CD4-positive, alpha-beta T cell treated with Interleukin-15 for 4 hours (primary cell): Measurements from ENCODE around the gene NFATC1.

ENCODE experiments used
- DNase-seq: peaks from one replicate; pipeline ENCODE4 v3.0.0-alpha.2; 2020; ENCODE audit warnings: low spot score

The NFATC1 gene

DNA sequence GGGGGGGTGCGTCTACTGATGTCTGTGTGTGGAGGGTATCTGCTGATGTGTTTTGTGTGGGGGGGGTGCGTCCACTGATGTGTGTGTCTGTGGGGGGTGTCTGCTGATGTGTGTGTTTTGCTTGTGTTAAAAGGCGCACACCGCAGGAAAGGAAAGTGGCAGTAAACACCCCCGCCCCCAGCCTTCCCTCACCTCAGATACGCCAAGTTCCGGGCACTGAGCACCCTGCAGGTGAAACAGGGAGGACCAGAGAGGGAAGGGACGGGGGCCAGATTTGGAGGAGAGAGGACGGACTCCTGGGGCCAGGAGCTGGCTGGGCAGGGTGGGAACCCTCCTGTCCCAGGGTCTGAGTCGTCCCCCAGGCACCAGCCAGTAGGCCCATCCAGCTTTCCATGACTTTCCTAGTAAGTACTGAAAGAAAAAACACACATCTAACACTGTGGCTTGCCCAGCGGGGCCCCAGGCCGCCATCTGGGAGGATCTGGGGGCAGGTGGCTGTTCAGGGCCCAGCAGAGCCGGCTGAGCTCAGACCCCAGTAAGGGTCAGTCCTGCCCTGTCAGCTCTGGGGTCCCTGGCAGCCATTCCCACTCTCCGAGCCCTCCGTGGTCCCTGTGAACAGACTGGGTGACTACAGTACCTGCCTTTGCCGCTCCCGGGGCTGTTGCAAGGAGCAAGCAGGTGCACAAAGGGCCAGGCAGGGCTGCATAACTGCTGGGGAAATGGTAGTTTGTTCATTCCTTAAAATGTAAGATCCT lies 126.9 kb downstream of the NFATC1 start:
- peak; percentile 37 for DNase-seq

DNA sequence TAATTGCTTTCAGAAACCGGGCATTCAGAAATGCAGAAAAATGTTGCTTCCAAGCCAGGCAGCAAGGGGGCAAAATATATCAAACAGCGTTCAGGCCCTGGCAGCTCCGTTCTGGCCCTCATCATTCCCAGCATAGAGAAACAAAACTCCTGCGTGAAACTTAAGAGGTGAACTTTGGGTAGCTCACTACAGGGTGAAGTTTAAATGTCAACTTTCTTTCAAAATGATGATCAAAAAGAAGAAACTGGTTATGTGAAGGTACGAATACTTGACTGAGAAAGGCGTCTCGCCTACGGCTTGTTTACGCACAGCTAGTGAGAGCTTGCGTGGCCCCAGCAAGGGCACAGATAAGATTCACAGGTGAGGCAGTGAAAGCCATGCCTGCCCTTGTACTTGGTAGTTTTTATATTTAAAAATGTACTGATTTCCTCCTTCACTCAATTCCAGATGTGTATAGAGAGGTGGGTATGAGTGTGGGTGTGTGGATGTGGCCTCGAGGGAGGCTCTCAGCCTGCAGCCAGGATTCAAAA lies 127.5 kb downstream of the NFATC1 start:
- peak; percentile 35 for DNase-seq

DNA sequence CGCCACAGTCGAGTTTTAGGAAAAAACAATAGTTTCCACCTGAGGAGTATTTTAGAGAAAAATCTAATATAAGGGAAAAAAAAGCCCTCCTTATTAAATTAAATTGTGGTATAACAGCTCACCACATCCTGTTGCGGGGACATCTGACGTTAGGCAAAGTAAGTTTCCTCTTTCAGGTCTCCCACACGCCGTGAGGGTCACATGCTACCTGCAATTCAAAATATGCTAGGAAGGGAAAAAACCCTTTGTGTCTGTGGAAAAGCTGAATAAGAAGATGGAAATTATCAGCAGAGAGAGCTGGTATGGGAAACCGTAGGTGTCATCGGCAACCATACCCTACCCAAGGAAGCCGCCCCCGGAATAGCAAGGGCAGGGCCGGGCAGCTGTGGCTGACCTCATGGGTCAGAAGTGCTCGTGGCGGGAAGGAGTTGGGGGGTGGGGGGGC lies 128.0 kb downstream of the NFATC1 start:
- DNase-seq: peak; percentile 58

DNA sequence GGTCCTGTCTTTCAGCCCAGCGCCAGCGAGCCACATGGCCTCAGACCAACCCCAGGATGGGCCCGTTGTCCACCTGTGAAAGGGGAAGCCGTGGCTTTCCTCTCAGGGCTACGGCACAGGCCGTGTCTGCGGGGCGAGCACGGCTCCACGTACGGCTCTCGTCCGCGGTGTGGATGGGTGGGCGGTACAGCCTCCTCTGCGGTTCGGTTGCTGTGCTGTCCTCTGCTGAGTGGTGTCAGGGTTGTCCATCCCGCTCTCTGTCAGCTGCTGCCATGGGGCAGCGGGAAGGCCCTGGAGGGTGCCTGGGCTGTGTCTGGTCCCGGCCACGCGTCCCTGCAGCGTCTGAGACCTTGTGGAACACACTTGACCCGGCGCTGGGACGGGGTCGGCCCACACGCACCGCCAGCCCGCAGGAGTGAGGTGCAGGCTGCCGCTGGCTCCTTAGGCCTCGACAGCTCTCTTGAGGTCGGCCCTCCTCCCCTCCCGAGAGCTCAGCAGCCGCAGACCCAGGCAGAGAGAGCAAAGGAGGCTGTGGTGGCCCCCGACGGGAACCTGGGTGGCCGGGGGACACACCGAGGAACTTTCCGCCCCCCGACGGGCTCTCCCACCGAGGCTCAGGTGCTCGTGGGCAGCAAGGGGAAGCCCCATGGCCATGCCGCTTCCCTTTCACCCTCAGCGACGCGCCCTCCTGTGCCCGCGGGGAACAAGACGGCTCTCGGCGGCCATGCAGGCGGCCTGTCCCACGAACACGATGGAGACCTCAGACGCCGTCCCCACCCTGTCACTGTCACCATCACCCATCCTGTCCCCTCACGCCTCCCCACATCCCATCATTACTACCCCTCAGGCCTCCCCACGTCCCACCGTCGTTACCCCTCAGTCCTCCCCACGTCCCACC lies 128.7 kb downstream of the NFATC1 start:
- no peak for DNase-seq

DNA sequence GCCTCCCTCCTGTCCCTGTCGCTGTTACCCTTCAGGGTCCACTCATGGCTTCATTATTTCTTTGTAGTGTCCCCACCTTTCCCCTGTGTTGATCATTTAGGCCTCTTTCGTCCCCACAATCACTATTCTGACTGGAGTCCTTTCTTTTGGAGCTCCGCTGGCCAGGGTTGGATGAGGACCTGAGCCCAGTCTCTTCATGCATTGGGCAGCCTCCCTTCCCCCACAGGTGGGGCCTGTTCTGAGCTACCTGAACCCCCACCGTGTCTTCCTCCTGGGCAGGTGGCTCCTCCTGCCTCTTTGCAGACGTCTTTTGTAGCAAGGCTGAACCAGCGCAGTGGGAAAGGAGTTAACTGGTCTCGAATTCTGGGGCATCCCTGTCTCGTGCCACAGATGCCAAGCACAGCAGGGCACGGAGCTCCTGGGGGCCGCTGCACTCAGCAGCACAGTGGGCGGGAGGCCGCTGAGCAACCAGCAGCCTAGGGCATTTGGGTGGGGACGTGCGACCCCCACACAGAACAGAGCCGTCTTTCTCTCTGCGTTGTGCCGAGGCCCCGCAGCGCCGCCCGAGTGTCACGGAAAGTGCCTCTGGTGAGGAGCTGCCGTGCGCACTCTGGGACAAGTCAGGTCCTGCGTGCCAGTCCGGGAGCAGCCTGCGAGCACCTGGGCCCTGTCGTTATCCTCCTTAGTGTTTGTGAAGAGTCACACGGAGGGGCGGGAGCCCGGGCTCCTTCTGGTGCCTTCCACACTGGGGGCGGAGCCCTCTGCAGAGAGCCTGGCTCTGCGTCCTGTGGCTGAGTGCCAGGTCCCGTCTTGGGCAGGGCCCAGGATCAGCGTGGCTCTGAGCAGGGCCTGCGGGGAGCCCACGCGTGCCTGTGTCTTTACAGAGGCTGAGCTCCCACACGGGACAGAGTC lies 130.1 kb downstream of the NFATC1 start:
- no peak for DNase-seq

DNA sequence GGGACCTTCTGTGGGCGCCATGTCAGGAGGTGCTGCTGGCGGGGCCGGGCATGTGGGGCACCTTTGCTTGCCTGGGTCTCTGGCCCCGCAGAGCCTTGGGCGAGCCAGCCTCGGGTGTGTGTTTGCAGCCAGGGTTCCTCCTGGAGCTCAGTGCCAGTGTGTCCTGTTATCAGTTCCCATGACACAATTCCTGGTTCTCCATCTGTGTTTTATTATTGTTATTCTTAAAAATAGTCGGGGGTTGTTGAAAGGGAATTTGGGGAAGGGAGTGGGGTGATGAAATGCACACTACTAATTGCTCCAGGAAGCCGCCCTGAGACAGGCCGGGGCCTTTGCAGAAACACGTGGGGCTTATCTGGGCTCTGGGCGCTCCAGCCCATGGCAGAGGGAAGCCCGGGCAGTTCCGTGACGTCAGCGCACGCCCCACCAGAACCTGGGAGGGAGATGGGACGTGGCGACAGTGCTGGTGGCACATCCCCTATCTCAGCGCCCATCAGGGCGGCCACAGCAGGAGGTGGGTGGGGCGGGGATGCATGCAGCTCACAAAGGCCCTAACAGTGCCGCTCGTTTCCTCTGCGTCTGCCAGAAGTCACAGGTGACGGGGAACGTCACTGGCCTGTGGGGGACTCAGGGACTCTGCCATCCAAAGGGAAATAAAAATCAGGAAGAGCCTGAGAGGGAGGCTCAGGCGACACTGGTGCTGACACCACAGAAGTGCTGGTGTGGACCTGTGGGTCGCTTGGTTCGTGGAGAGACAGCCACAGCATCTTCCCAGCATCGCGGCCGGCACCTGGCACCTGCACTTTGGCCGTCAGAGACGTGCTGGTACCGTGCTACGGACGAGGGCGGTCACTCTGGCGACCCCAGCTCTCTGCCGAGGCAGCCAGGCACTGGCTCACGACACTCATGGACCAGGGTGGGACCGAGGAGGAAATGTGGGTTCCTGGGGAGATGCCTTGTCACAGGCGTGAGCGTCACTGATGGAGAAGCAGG lies 131.0 kb downstream of the NFATC1 start:
- DNase-seq: no peak

DNA sequence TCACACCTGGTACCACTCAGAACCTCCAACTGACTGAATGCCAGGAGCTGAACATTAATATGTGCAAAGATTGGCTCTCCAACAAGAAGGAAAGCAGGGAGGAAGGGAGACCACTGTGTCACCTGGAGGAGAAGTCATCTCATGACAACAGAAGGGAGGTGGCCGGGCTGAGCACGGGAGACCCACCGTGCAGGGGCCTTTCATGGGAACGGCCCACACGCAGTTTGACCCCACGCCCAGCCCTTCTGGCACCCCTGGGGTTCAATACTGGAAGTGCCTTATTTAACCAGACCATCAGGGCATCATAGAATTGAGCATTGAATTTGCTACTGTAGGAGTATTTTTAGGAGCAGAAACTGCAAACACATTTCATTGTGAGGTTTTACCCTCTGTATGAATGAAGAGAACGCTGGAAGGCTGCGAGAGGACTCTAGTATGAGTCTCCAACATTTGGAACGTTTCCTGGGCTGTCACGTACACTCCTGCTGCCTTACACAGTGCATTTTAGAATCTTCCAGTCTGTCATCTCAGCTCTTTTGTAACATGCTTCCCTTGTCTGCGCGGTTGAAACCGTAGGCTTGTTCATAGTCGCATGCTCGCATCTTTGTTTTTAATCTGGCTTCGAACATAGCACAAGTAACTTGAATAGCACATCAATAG lies 132.1 kb downstream of the NFATC1 start:
- no peak for DNase-seq

DNA sequence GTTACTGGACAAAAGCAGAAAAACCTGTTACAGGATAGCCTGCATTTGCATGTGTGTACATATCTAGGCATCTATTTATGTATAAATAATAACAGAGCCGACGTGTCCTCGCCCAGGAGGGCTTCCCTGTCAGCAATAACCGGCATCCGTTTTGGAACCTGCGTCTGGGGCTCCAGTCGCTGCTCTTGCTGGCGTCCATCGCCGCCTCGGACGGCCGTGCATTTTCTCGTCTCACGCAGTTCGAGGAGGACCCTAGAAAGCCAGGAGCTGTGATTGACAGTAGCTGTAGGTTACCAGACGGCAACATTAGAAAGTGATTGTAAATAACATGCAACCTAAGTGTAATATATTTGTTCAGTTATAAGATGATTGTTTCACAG lies 132.6 kb downstream of the NFATC1 start:
- DNase-seq: no peak

DNA sequence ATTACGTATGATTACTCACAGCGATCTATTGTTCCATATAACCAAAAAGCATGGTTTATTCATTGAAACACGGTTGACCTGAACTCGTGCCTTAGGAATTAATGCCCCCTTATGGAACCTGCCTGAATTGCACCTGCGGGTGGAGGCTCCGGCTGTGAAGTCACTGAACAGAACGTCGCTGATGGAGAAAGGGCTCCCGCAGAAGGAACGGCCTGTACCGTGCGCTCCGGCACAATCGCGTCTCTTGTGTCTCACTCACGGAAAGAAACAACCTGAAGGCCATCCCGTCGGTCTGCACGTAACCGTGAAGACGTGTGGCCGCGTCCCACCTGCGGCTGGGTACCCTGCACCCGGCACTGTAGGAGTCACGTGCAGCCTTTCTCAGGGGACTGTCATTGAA lies 133.1 kb downstream of the NFATC1 start:
- peak; percentile 79 for DNase-seq

DNA sequence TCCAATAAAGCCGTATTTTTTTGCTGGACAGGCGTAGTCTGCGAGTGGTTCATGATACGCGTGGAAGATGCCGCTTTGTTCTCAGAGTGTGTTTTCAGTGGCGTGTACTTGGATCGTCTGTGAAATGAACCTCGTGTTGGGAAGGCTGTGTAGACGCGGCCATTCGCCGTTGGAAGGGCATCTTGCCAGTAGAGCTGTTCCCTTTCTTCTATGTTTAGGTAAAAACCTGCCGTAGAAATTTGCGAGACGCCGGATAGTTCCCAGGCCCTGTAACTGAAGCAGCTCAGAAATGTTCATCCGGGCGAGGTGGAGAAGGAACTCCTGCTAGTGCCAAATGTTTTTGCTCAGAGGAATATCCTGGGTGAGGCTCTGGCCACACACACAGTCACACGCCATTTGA lies 133.6 kb downstream of the NFATC1 start:
- no peak for DNase-seq

DNA sequence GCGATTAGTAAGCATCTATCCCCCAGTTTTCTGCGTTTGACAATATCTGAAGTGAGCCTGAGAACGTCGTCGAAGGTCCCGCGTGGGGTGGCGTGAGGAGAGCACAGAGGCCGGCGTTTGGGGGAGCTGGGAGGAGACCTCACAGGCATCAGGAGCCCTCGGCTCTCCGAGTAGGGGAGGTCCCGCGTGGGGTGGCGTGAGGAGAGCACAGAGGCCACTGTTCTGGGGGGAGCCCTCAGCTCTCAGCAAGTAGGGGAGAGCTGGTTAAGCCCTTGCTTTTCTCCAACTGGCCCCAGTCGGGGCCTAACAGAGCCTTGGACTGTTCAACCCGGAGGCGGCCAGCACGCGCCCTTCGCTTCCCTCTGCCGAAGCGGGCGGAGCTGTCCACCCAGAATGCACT lies 134.3 kb downstream of the NFATC1 start:
- DNase-seq: no peak

DNA sequence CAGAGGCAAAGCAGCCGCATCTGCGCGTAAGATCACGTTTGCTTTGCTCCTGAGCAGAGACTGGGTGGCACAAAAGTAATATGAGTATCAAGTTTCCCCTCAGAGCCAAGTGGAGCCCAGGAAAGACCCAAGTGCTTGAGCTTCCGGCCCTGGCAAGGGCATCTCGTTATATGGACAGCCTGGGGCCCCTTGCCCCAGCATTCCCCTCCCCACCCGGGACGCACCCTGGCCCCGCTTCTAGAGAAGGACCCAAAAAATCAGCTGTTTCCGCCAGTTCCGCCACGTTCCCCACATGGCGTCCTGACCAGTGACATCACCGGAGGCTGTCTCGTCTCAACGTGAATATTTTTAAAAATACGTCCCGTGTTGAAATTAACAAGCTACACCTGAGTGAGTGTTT lies 135.1 kb downstream of the NFATC1 start:
- DNase-seq: no peak

DNA sequence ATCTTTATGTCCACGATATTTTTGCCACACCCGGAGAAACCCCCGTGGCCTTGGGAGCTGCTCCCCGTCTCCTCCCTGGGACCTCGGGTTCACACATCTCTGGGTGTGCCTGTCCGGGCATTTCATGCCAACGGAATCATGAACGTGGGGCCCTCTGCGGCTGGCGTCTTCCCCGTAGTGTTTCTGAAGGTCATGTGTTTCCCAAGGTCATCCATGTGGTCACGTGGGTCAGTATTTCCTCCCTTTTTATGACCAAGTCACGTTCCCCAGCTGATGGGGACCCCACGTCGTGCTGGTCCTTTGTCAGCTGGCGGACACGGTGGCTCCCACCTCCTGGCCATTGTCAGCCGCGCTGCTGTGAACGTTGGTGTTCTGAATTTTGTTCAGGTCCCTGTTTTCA lies 135.7 kb downstream of the NFATC1 start:
- no peak for DNase-seq

DNA sequence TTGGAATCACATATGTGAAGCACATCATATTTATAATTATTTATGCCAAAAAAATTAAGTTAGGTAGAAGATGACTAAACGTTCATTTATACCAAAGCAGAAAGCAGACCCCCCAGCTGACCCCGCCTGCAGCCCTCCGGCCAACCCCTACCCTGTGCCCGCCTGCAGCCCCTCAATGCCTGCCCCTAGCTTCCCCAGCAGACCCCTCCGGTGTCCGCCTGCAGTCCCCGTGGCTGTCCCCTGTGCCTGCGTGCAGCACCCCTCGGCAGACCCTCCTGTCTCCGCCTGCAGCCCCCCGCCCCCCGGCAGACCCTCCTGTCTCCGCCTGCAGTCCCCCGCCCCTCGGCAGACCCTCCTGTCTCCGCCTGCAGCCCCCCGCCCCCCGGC lies 136.2 kb downstream of the NFATC1 start:
- no peak for DNase-seq

DNA sequence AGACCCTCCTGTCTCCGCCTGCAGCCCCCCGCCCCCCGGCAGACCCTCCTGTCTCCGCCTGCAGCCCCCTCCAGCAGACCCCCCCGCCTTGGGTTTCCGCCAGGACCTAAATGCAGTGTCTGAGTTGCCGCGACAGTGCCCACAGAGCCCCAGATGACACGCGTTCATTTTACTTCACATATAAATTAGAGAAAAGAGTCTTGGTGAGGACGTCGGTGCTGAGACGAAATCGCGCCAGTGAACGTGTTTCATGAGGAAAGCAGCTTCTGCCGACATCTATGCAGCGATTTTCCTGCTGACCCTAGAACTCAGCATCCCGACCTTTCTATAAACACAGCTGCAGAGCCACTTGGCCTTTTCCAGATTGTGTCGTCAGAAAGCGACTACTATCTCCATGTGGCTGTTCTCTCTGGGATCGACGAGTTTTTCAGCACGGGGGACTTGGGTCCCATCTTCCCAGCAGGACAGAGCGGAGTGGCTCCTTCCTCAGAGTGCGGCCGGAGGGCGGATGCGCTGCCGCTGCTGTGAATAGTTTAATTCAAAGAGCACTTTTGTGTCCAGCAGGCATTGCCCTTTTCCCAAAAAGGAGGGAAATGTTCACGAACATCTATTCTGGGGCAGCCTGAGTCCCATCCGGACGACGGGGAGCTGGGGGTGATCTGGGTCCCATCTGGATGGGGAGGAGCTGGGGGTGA lies 136.7 kb downstream of the NFATC1 start:
- DNase-seq: no peak

DNA sequence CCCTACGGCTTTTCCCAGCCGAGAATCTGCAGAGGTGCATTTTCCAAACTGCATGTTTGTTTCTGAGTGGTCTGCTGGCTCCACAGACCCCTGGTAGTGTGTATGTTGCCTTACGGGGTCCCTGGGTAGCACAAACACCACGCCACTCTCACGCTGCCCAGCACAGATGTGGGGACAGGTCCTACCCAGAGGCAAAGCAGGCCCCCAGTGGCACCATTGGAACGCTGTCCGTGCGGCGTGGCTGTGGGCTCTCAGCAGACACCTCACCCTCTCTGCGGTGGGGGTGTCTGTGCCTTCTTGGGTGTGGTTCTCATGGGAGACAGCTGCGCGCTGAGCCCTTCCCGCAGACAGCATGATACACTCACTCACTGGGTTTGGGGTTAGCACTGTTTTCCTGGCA lies 137.4 kb downstream of the NFATC1 start:
- no peak for DNase-seq

DNA sequence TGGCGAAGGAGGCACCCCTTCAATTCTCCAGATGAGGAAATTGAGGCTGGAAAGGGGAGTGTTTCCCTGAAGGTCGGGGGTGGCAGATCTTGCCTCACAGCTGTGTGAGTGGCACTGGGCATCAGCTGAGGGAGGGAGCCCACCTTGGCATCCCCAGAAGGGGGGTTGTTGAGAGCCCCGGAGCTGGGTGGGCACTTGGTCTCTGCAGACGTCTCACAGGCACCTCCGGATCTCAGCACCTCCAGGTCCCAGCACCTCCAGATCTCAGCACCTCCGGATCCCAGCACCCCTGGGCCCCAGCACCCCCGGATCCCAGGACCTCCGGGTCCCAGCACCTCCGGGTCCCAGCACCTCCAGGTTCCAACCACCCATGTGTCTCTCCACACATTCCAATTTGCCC lies 137.9 kb downstream of the NFATC1 start:
- no peak for DNase-seq

DNA sequence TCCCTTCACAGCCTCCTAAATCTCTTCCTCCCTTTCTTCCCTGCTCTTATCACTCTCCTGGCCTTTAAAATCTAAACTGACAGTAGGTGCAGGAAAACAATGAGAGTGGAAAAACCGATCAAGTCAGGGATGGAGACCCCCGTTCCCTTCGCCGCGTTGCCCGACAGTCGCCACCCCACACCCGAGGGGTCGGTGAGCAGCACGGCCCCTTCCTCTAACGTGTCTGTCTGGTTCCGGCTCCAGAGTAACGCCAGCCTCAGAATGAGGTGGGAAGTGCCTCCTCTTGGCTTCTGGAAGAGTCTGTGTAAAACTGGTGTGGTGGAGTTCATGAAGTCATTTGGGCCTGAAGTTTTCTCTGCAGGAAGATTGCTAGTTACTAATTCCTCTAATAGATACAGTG lies 138.6 kb downstream of the NFATC1 start:
- no peak for DNase-seq

DNA sequence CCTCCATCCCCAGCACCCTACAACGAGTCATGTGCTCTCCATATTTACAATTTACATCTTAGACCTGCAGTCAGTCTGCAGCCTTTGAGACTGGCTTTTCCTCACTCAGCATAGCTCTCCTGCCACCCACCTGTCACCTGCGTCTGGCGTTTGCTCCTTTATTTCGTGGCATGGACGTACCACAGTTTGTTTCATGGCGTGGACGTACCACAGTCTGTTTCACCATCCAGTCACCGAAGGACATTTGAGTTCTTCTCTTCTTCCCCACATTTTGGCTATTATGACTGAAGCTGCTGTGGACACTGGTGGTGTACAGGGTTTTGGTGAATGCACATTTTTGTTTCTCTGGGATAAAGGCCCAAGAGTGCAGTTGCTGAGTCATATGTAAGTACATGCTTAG lies 142.0 kb downstream of the NFATC1 start:
- no peak for DNase-seq

DNA sequence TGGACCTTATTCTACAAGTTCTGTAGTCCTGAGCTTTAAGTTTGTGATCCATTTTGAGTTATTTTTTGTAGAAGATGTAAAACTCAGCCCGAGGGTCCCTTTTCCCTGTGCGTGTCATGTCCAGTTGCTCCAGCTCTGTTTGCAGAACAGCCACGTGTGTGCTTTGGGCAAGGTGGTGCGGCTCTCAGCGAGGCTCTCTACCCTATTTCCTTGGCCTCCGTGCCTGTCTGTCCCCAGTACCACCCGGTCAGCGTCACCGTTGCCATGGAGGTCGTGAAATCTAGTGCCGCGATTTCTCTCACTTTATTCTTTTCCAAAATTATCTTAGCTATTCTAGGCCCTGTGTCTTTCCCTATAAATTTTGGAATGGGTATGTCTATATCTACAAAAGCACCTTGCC lies 142.9 kb downstream of the NFATC1 start:
- no peak for DNase-seq
